Muscle layer of colon (tissue), 2 donors: Measurements from ENCODE around the gene HNRNPUL2.
A peak's percentile ranks its signal among the peaks of the same experiment; 100 is the strongest.
"Not testable (repeated sequence)": the region's sequence is repeated elsewhere in the genome, so short reads cannot be mapped to it uniquely, and the experiment has no call there.

Source experiments
- H3K27ac ChIP-seq: one replicate; pipeline ENCODE4 v1.7.0; 2013; ENCODE audit warnings: low read depth, mild to moderate bottlenecking, low read length, moderate library complexity
- H3K27me3 ChIP-seq, 2 donors: one replicate each; pipeline ENCODE4 v1.7.0; 2013; ENCODE audit warnings: low read length in 2 of 2, mild to moderate bottlenecking in 2 of 2; ENCODE audit not compliant: insufficient read depth in 2 of 2, control insufficient read depth in 1 of 2
- H3K36me3 ChIP-seq: one replicate; pipeline ENCODE4 v1.7.0; 2013; ENCODE audit warnings: mild to moderate bottlenecking, low read length; ENCODE audit not compliant: insufficient read depth
- H3K4me1 ChIP-seq: one replicate; pipeline ENCODE4 v1.7.0; 2013; ENCODE audit warnings: mild to moderate bottlenecking, low read length; ENCODE audit not compliant: insufficient read depth
- H3K4me3 ChIP-seq, 2 donors: one replicate each; pipeline ENCODE4 v1.7.0; 2013; ENCODE audit warnings: low read length in 2 of 2, low read depth in 1 of 2, mild to moderate bottlenecking in 1 of 2, moderate library complexity in 1 of 2
- H3K9ac ChIP-seq: one replicate; pipeline ENCODE4 v1.7.0; 2013; ENCODE audit warnings: low read length
- H3K9me3 ChIP-seq: one replicate; pipeline ENCODE4 v1.7.0; 2013; ENCODE audit warnings: mild to moderate bottlenecking, low read length
- donor health status: abdominal sarcoma.
- donor health status: Adenocarcinoma of cecum.

The HNRNPUL2 gene

DNA sequence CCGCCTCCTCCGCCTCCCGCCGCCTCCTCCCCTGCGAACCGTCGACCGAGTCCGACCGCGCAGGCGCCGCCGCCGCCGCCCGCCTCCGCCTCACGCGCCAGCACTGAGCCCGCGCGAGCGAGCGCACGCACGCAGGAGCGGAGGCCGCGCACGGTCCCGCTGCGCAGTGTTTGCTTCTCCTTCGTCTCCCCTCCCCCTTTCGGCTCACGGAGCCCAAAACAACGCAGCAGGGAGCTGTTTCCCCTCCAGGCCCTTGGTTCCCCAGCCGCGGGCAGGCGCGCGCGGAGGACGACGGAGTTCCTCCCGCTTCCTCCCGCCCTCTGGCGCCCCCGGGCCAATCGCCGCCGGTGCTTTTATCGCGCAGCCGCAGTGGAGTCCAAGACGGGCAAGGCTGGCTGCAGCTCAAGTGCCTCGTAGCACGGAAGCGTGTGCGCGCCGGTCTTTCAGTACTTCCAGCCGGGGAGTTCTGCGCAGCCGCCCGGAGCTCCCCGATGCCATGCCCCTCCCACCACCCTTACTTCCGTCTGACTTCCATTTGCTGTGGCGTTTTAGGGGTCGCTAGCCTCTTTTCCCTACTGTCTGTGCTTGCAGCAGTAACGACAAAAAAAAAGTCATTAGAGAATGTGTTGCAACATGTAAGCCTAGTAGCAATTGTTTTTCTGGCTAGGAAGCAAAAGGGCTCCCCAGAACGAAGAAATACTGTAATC is at the start of gene HNRNPUL2:
Gene HNRNPUL2, minus strand, starts transcription at position 293 of the 707 bp plus-strand sequence. CDS start 301 bp downstream, outside the sequence.
- peak within 1 kb of the TSS; percentile 90 for H3K27ac ChIP-seq
- peaks cover 20% of the 10 kb centered on the region for H3K36me3 ChIP-seq
- H3K9ac ChIP-seq = peak within 1 kb of the TSS; percentile 95
- H3K4me1 ChIP-seq = peaks cover 40% of the 10 kb centered on the region
- H3K27me3 ChIP-seq = no peaks in the 10 kb centered on the region
- peak within 1 kb of the TSS; percentile 66 to 94 for H3K4me3 ChIP-seq
- H3K9me3 ChIP-seq = no peaks in the 10 kb centered on the region

DNA sequence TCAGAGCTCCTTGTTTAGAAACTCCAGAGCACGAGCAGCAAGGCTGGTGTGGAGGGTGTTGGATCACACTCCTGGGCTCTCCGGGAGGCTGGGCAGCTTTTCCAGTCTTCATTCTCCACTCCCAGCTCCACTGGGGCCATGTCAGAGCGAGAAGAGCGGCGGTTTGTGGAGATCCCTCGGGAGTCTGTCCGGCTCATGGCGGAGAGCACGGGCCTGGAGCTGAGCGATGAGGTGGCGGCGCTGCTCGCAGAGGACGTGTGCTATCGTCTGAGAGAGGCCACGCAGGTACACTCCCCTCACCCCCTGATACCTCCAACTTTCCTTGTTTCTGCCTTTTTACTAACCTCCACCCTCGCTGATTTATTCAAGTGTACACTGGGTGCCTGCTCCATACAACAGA is 48.4 kb upstream of the HNRNPUL2 start:
- no peaks in the 10 kb centered on the region for H3K9me3 ChIP-seq
- no peak overlapping the region for H3K9ac ChIP-seq
- peaks cover 33% of the 10 kb centered on the region for H3K36me3 ChIP-seq
- H3K4me1 ChIP-seq = peaks cover 6% of the 10 kb centered on the region
- no peaks in the 10 kb centered on the region for H3K27me3 ChIP-seq
- H3K27ac ChIP-seq = no peak overlapping the region
- no peak overlapping the region for H3K4me3 ChIP-seq

DNA sequence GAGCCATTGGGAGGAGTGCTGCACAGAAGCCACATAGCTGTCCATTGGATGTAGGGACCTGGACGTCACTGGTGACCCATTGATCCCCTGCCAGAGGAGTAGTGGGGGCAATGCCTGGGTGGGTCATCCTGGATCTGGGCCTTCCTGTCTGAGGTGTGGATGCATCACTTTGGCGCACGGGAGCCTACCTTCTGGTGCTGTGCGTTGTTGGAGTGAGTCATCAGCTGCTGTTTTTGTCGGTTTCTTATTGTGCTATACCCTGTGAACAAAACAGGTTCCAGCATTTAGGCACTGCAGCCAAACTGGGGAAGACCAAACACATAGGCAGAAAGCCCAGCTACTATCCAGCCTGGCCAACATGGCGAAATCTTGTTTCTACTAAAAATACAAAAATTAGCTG is 47.1 kb upstream of the HNRNPUL2 start:
- Histone ChIP-seq H3K4me1 (peaks cover 19% of the 10 kb centered on the region), H3K27me3 (no peaks in the 10 kb centered on the region), H3K9ac (no peak overlapping the region), H3K4me3 (no peak overlapping the region), H3K27ac (no peak overlapping the region), H3K9me3 (no peaks in the 10 kb centered on the region), H3K36me3 (peaks cover 33% of the 10 kb centered on the region)

DNA sequence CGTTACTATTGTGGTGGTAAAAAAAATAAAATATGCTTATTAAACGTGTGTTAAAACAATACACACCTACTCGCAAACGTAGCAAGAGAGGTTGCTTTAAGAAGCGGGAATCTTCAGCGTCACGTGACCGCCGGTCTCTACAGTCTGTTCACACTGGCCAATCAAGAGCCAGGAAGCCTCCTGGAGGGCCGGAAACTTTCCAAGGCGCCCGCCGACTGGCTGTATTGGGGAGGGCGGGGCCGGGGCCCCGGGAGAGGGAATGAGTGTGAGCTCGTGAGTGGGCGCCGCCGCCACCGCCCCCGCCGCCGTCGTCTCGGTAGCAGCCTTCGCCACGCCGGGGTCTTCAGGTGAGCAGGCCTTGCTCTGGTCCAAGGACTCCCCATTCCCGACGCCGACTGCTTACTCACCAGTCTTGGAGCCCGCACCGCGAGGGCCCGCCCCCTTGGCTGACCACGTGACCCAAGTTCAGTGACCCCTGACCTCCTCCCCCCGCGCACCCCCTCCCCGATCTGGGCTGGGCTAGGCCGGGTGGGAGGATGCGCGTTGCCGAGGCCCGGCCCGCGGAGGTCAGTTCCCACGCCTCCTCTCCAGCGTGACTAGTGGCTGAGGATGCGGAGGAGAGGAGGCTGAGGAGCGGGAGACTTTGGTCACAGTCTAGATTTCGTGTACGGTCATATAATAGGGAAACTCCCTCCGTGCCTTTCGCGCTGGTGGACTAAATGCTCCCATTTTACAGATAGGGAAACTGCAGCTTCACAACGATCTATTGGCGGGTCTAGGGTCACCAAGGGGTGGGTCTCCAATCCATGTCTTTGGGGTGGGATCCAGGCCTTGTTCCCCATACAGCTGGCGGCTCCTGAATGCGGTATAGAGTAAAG is 44.1 kb upstream of the HNRNPUL2 start, which contains the start of gene TAF6L:
Gene TAF6L, plus strand, starts transcription at position 253 of the 878 bp plus-strand sequence. CDS start 4,388 bp downstream, outside the sequence.
- Histone ChIP-seq H3K27ac (peak within 1 kb of the TSS; percentile 82), H3K36me3 (peaks cover 17% of the 10 kb centered on the region), H3K27me3 (no peaks in the 10 kb centered on the region), H3K4me1 (peaks cover 19% of the 10 kb centered on the region), H3K4me3 (peak within 1 kb of the TSS; percentile 68 to 87), H3K9ac (peak within 1 kb of the TSS; percentile 66), H3K9me3 (no peaks in the 10 kb centered on the region)

DNA sequence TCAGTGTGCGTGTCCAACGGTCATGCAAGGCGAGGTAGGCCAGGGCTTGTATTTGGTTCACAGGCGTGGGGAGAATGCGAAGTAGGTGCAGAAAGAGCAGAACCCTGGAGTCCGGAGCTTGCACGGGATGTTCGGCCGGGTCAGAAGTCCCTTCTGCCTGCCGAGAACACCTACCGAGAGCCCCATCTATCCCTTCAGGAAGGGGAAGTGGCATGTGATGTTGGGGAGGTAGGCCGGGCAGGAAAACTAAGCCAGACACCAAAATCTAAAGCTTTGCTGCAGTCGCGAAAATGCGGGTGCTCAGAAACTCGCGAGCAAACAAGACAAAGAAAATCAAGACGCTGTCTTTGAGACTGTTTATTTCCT is 43.5 kb upstream of the HNRNPUL2 start:
- Histone ChIP-seq H3K4me1 (peaks cover 19% of the 10 kb centered on the region), H3K9me3 (no peaks in the 10 kb centered on the region), H3K27ac (peak overlapping the region; percentile 82), H3K4me3 (peak overlapping the region; percentile 68 to 87), H3K27me3 (no peaks in the 10 kb centered on the region), H3K36me3 (peaks cover 16% of the 10 kb centered on the region), H3K9ac (peak overlapping the region; percentile 12)

DNA sequence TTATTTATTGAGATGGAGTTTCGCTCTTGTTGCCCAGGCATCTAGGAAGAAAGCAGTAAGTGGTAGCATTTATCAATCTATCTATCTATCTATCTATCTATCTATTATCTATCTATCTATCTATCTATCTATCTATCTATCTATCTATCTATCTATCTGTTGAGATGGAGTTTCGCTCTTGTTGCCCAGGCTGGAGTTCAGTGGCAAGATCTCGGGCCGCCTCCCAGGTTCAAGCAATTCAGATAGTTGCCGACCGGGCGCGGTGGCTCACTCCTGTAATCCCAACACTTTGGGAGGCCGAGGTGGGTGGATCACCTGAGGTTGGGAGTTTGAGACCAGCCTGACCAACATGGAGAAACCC is 33.6 kb upstream of the HNRNPUL2 start:
- H3K4me1 ChIP-seq = peaks cover 11% of the 10 kb centered on the region
- H3K36me3 ChIP-seq, H3K27me3 ChIP-seq, H3K4me3 ChIP-seq, H3K9ac ChIP-seq, H3K9me3 ChIP-seq, H3K27ac ChIP-seq: not testable (repeated sequence)

DNA sequence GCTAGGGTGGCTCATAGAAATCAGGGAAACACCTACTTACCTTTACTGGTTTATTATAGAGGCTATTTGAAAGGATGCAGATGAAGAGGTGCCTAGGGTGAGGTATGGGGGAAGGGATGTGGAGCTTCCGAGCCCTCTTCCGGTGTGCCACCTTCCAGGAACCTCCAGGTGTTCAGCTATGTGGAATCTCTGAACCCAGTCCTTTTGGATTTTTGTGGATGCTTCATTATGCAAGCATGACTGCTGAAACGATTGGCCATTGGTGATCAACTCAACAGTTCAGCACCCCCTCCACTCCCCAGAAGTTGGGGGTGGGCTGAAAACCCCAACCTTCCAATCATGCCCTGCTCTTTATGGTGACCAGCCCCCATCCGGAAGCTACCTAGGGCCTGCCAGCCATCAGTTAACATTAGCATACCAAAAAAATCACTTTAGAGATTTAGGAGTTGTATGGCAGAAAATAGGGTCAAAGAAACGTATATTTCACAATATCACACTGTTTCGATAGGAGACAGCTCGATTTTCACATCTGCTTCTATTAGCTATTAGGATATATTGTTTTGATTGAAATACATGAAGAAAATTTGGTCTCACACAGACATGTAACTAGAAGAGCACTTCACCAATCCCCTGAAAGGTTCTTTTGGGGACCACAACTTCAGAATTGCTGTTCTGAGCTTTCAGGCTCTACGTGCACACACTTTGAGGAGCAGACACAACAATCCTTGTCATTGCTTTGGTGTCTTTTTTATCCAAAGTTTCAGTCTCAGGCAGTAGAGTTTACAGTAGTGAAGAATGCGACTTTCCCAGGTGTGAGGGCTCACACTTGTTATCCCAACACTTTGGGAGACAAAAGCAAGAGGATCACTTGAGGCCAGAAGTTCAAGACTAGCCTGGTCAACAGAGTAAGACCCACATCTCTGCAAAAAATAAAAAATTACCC is 30.9 kb upstream of the HNRNPUL2 start:
- Histone ChIP-seq H3K27ac (no peak overlapping the region), H3K9me3 (no peaks in the 10 kb centered on the region), H3K9ac (no peak overlapping the region), H3K4me3 (no peak overlapping the region), H3K36me3 (peaks cover 2% of the 10 kb centered on the region), H3K4me1 (peaks cover 16% of the 10 kb centered on the region), H3K27me3 (no peaks in the 10 kb centered on the region)

DNA sequence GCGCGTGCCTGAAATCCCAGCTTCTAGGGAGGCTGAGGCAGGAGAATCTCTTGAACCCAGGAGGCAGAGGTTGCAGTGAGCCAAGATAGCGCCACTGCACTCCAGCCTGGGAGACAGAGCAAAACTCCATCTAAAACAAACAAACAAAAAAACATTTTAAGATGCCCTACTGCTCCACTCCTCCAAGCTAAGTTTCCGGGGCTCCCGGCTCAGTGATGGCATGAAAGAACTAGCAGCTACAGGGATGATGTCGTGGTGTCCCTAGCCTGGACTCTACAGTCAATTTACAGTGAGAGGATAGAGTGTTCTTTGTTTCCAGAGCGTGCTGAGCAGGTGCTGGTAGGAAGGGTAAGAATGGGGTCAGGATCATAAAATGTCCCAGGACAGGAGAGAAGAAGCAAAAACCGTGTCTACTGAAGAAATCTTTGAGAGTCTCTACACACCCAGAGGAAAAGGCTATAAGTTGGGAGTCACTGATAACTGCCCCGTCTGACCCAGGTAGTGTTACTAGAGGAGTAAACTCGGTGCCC is 27.9 kb upstream of the HNRNPUL2 start:
- H3K4me3 ChIP-seq = no peak overlapping the region
- peak overlapping the region; percentile 68 for H3K9ac ChIP-seq
- H3K4me1 ChIP-seq = peaks cover 18% of the 10 kb centered on the region
- H3K27ac ChIP-seq = no peak overlapping the region
- peaks cover 15% of the 10 kb centered on the region for H3K36me3 ChIP-seq
- no peaks in the 10 kb centered on the region for H3K9me3 ChIP-seq
- H3K27me3 ChIP-seq = no peaks in the 10 kb centered on the region

DNA sequence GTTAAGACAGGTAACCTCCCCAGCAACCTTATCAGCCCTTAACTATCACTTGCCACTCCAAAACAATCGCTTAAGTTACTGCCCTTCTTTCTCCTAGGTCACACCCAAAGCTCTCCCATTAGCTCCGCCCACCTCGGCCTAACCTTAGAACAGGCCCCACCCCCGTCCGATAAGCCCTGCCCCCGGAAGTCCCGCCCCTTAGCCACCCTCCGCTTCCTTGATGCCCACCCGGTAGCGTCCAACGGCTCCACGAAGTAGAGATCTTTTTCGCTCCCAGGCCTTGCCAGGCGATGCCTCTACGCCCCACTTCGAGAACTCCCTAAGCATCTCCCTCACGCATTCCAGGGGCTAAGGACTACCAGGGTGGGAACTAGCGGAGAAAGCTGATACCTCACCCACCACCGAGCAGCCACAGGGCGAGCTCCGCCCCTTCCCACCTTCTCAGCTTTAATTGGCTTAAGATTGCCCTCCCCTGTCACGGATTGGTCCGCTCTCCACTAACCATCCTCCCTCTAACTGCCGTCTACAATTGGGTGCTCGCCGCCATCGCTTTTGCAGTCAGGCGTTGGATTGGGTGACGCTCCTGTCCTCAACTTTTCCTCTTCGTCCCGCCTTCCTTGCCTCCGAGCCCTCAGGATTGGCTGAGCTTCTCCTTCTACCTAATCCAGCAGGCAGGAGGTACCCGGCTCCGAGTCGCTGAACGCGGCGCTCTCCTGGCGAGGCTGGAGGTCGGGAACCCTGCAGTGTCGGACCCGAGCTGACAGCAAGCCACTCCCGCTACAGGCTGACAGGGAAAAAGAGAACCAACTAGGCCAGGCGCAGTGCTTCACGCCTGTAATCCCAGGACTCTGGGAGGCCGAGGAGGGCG is 26.7 kb upstream of the HNRNPUL2 start, which contains the start of gene ZBTB3:
Gene ZBTB3, minus strand, starts transcription at position 425 of the 868 bp plus-strand sequence. CDS start 496 bp downstream, outside the sequence.
- Histone ChIP-seq H3K27ac (peak within 1 kb of the TSS; percentile 94), H3K27me3 (no peaks in the 10 kb centered on the region), H3K36me3 (peaks cover 20% of the 10 kb centered on the region), H3K4me1 (peaks cover 18% of the 10 kb centered on the region), H3K4me3 (peak within 1 kb of the TSS; percentile 78 to 92), H3K9me3 (no peaks in the 10 kb centered on the region), H3K9ac (peak within 1 kb of the TSS; percentile 68)
